Fibroblast of mammary gland (primary cell): ENCODE results near the gene CAVIN3.
A peak's percentile ranks its signal among the peaks of the same experiment; 100 is the strongest.

Experiments used
- DNase-seq: peaks from one replicate; pipeline ENCODE4 v3.0.0-alpha.2; 2010; ENCODE audit warnings: low read depth
- H3K4me3 ChIP-seq: 2 replicates; pipeline ENCODE4 v1.5.1; 2011; ENCODE audit warnings: low read depth, mild to moderate bottlenecking, low read length, moderate library complexity; ENCODE audit not compliant: control insufficient read depth
- TF ChIP-seq, protein P1 (sequence below): conservative IDR thresholded peaks from 2 replicates; pipeline ENCODE4 v1.5.1; 2011; ENCODE audit warnings: low read depth, low read length, inconsistent platforms; ENCODE audit not compliant: control insufficient read depth, insufficient read depth

CAVIN3 gene

DNA sequence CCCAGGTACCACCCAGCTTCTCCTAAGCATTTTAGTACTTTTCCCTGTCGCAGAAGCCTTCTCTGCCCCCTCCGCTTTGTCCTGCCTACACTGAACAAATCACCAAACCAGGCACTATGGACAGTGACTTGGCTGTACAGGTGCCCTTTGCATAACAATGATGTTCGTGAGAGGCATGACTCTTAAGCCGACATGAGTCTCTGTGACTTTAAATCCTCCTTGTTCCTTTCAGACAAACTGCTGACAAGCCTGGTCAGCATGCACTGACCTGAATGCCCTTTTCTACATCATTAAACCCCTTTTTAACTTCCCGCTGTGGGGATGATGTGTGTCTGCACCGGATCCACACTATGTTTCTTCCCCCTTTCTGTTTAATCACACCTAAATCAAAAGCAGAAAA is 16.6 kb downstream of the CAVIN3 start:
- TF ChIP-seq, protein P1, sequence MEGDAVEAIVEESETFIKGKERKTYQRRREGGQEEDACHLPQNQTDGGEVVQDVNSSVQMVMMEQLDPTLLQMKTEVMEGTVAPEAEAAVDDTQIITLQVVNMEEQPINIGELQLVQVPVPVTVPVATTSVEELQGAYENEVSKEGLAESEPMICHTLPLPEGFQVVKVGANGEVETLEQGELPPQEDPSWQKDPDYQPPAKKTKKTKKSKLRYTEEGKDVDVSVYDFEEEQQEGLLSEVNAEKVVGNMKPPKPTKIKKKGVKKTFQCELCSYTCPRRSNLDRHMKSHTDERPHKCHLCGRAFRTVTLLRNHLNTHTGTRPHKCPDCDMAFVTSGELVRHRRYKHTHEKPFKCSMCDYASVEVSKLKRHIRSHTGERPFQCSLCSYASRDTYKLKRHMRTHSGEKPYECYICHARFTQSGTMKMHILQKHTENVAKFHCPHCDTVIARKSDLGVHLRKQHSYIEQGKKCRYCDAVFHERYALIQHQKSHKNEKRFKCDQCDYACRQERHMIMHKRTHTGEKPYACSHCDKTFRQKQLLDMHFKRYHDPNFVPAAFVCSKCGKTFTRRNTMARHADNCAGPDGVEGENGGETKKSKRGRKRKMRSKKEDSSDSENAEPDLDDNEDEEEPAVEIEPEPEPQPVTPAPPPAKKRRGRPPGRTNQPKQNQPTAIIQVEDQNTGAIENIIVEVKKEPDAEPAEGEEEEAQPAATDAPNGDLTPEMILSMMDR, result no peak

DNA sequence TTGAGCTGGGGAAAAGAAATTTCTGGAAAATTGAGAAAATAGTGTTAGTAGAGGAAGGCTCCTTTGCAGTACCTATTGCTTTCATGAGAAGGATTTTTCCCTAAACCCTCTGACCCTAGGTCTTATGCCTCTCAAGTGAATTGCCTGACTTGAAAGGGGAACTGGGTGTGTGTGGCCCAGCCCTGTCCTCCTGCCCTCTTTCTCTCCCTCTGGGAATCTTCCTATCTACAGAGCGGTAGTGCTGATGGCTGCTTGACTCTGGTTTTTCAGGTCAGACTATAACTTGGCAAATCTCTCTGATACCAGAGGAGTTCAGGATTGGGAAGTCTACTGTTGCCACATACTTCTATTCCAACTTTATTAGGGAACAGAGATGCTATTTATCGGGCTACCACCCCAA is 19.2 kb downstream of the CAVIN3 start:
- no peak overlapping the region for H3K4me3 ChIP-seq
- TF ChIP-seq, protein P1, result no peak
- DNase-seq, result no peak

More for the DNA sequence above, 16.6 kb downstream of the CAVIN3 start:
- DNase-seq, result no peak
- H3K4me3 ChIP-seq, result no peak overlapping the region

DNA sequence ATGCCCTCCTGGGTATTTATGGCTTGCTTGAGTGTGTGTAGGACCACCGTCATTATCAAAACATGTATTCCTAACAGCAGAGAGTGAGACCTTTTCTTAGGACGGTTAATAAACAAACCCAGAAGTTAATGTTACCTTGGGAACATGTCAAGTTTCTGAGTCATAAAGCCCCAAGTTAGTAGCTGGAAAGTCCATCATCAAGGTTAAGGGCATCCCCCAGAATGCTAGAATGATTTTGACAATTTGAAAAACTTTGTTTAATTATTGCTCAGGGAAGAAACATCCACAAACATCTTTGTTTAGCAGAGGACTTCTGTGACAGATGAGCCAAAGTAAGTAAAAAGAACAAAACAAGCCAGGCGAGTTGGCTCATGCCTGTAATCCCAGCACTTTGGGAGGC is 20.0 kb downstream of the CAVIN3 start:
- no peak for DNase-seq
- H3K4me3 ChIP-seq, result no peak overlapping the region
- TF ChIP-seq, protein P1, result no peak

DNA sequence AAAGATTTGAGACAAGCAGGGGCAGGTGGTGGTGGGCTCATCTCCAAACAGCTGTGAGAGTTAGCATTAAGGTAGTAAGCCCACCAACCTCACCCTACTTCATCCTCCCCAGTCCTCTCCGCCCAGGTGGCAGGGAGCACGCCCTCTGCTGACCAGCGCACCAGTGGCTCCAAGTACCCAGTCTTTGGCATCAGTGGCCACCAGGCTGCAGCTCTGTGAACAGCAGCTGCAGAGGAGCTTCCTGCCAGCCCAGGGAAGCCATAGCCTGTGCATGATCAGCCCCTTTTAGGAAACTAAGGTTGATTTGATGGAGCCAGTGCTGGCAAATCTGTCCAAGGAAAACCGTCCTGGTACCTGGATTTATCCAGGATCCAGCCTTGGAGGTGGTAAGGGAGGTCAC is 21.7 kb downstream of the CAVIN3 start:
- TF ChIP-seq, protein P1, result peak; percentile 43
- H3K4me3 ChIP-seq, result no peak overlapping the region
- DNase-seq, result peak; percentile 12

DNA sequence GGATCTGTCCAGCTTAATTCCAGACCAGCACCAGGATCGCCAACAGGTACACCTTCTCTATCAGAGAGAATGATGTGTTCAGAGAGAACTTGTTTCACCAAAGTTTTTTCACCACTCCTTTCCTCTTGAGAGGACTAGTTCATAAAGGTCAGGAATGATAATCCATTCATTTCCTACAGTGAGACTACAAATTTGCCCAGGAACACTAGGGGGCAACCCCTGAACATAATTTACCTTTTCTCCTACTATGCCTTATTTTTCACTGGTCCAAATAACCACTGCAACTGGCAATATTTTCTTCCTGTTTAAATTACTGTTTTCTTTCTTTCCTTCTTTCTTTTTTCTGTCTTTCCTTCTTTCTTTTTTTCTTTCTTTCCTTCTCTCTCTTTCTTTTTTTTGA is 22.5 kb downstream of the CAVIN3 start:
- DNase-seq, result peak; percentile 14
- TF ChIP-seq, protein P1, result peak; percentile 58
- H3K4me3 ChIP-seq, result no peak overlapping the region

DNA sequence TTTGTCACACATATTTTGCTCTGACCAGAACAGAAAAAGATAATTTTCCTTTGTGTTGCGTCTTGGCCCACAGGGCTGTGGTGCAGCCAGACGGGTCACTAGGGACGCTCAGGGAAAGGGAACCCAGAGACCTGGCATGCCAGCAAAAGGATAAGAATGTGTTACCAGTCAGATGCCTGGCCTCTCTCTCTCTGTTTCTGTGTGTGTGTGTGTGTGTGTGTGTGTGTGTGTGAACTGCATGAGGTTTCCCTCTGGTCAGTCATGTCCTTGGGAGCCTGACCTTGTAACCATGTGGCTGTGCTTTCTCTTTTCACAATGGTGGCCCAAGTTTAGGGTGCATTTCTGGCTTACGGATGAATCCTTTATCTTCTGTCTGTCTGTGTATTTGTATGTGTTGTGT is 35.3 kb downstream of the CAVIN3 start:
- H3K4me3 ChIP-seq, result no peak overlapping the region
- TF ChIP-seq, protein P1, result no peak
- DNase-seq, result no peak

DNA sequence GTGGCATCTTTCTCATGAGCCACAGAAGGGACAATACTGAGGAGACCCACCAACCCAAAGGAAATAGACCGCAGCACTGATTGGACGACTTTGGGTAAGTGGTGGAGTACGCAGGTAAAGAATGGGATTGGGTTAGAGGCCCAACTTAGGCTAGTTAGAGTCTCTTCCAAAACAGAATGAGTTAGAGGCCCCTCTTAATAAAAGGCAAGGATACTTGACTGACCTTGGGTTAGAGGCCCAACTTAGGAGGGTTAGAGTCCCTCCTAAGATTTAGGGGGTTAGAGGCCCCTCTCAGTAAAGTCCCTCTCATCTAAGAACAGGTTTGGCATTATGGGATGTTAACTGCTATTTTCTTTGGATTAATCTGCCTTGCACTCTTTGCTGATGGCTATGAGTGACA is 36.1 kb downstream of the CAVIN3 start:
- DNase-seq, result no peak
- TF ChIP-seq, protein P1, result no peak
- no peak overlapping the region for H3K4me3 ChIP-seq
